NCI-H774 (cell line): Measurements from ENCODE around the gene FCER2.

Experiments used
- DNase-seq: peaks from one replicate; lab custom pipeline; 2025; lab: John Stamatoyannopoulos, UW

FCER2 gene

GRCh38 chr19:7733376-7733775 lies 31.4 kb upstream of the FCER2 start:
- no peak for DNase-seq

GRCh38 chr19:7732045-7732444 lies 30.1 kb upstream of the FCER2 start, which contains the start of gene CLEC4G:
TSS of gene CLEC4G (minus strand) at chr19:7732110. CDS start at chr19:7732102, 8 bp downstream.
- no peak for DNase-seq

- DNase-seq = no peak
These were observed 29.7 kb upstream of the FCER2 start for GRCh38 chr19:7731615-7732014.

GRCh38 chr19:7731218-7731595 lies 29.3 kb upstream of the FCER2 start:
- no peak for DNase-seq

GRCh38 chr19:7730286-7731217 lies 28.6 kb upstream of the FCER2 start:
- no peak for DNase-seq

- DNase-seq = no peak
These were observed 27.9 kb upstream of the FCER2 start for GRCh38 chr19:7729831-7730285.

- no peak for DNase-seq
These were observed 27.3 kb upstream of the FCER2 start for GRCh38 chr19:7729211-7729610.

- DNase-seq = no peak
These were observed 23.9 kb upstream of the FCER2 start for GRCh38 chr19:7725791-7726190.

- peak; percentile 59 for DNase-seq
These were observed 20.3 kb upstream of the FCER2 start for GRCh38 chr19:7722231-7722651.

- DNase-seq = no peak
These were observed 18.4 kb upstream of the FCER2 start for GRCh38 chr19:7720351-7720750.

- DNase-seq = no peak
These were observed 16.7 kb upstream of the FCER2 start for GRCh38 chr19:7718668-7719067.

GRCh38 chr19:7716762-7717161 lies 14.8 kb upstream of the FCER2 start:
- DNase-seq = no peak

- DNase-seq = no peak
These were observed 13.7 kb upstream of the FCER2 start for GRCh38 chr19:7715671-7716070.

GRCh38 chr19:7710616-7711015 lies 8.7 kb upstream of the FCER2 start:
- DNase-seq = no peak

GRCh38 chr19:7709932-7710460 lies 8.1 kb upstream of the FCER2 start:
- no peak for DNase-seq

- DNase-seq = no peak
These were observed 5.1 kb upstream of the FCER2 start for GRCh38 chr19:7706955-7707456.

- no peak for DNase-seq
These were observed 4.4 kb upstream of the FCER2 start for GRCh38 chr19:7706188-7706954.

GRCh38 chr19:7705387-7706187 lies 3.7 kb upstream of the FCER2 start:
- DNase-seq = no peak

GRCh38 chr19:7704280-7705060 lies 2.5 kb upstream of the FCER2 start:
- no peak for DNase-seq

GRCh38 chr19:7703332-7703731 lies 1.4 kb upstream of the FCER2 start:
- DNase-seq = no peak
